Measurements from ENCODE around the gene ADAM12. TPM values are rescaled to one million over a fixed set of nuclear protein-coding genes. Genes with fewer than 3 reads are reported as not detected.

The ADAM12 gene
- total RNA-seq, 4 donors from 2014 or later: 0.26 to 1.6 (median 0.47) TPM; not detected in 1

- intact Hi-C loops (cut with DNase I; ENCODE audit: low total_unique reads): no loop called here
- TF ChIP-seq POLR2A (IDR thresholded peaks at IDR 0.05): no peak
- no peak for TF ChIP-seq CTCF (IDR thresholded peaks at IDR 0.05)
- WGBS, 2 donors: 91 to 92% methylated on average over 6 of the region's 6 CpGs
- no peak overlapping the region for H3K4me3 ChIP-seq (ENCODE audit: low read depth, poor library complexity, severe bottlenecking)
- DNase-seq (ENCODE audit: low spot score in 2 of 2): no peak
These were observed 290.6 kb downstream of the ADAM12 start for GRCh38 chr10:126097558-126098225.

- intact Hi-C loops (cut with DNase I; ENCODE audit: low total_unique reads): no loop called here
- TF ChIP-seq POLR2A (IDR thresholded peaks at IDR 0.05) (no peak), CTCF (IDR thresholded peaks at IDR 0.05) (no peak)
- WGBS, 2 donors: 89 to 94% methylated on average over 5 of the region's 5 CpGs
- no peak overlapping the region for H3K4me3 ChIP-seq (ENCODE audit: low read depth, poor library complexity, severe bottlenecking)
- no peak for DNase-seq (ENCODE audit: low spot score in 2 of 2)
These were observed 293.7 kb downstream of the ADAM12 start for GRCh38 chr10:126094537-126094936.

- no peak for DNase-seq (ENCODE audit: low spot score in 2 of 2)
- TF ChIP-seq POLR2A (IDR thresholded peaks at IDR 0.05): no peak
- TF ChIP-seq CTCF (IDR thresholded peaks at IDR 0.05): no peak
- intact Hi-C loops (cut with DNase I; ENCODE audit: low total_unique reads): no loop called here
- H3K4me3 ChIP-seq (ENCODE audit: low read depth, poor library complexity, severe bottlenecking): no peak overlapping the region
- 92 to 96% methylated on average over 7 of the region's 7 CpGs for WGBS, 2 donors
These were observed 295.7 kb downstream of the ADAM12 start for GRCh38 chr10:126092366-126093215.

GRCh38 chr10:126090911-126091728 lies 297.2 kb downstream of the ADAM12 start:
- no peak overlapping the region for H3K4me3 ChIP-seq (ENCODE audit: low read depth, poor library complexity, severe bottlenecking)
- TF ChIP-seq CTCF (IDR thresholded peaks at IDR 0.05): no peak
- no peak for TF ChIP-seq POLR2A (IDR thresholded peaks at IDR 0.05)
- WGBS, 2 donors: 65 to 71% methylated on average over 10 of the region's 10 CpGs
- no peak for DNase-seq (ENCODE audit: low spot score in 2 of 2)
- intact Hi-C loops (cut with DNase I; ENCODE audit: low total_unique reads): no loop called here

GRCh38 chr10:126090443-126090842 lies 297.8 kb downstream of the ADAM12 start:
- 93 to 96% methylated on average over 1 of the region's 1 CpG for WGBS, 2 donors
- no peak for TF ChIP-seq POLR2A (IDR thresholded peaks at IDR 0.05)
- TF ChIP-seq CTCF (IDR thresholded peaks at IDR 0.05): no peak
- no peak overlapping the region for H3K4me3 ChIP-seq (ENCODE audit: low read depth, poor library complexity, severe bottlenecking)
- no peak for DNase-seq (ENCODE audit: low spot score in 2 of 2)
- intact Hi-C loops (cut with DNase I; ENCODE audit: low total_unique reads): no loop called here
